ENCODE data around the gene SLAMF1. TPM values are rescaled to one million over a fixed set of nuclear protein-coding genes. Genes with fewer than 3 reads are reported as not detected.

The SLAMF1 gene
- total and polyA plus RNA-seq, 2 of the 13 experiments (the other 11 are each of a cell fraction or from before 2014, with no cell fraction given) = not detected

- TF ChIP-seq ZBTB34 (CRISPR knock-in tag; IDR thresholded peaks at IDR 0.05) = no peak
- no peak for TF ChIP-seq FUBP1 (CRISPR knock-in tag; IDR thresholded peaks at IDR 0.05; ENCODE audit: borderline replicate concordance)
Observed at GRCh38 chr1:160575112-160575664, 71.7 kb downstream of the SLAMF1 start (continued).

- BruUV-seq (replicated peaks) = no TSS peak
- Histone ChIP-seq H3K27me3 (ENCODE audit: control insufficient read depth in 1 of 2, insufficient read depth in 2 of 2, low read length in 2 of 2) (no peaks in the 10 kb centered on the region), H3K36me3 (replicated peaks in 1 of 2; ENCODE audit: control insufficient read depth in 1 of 2, insufficient read depth in 2 of 2, low read length in 2 of 2) (no peaks in the 10 kb centered on the region), H3K79me2 (ENCODE audit: insufficient read depth, low read length) (no peaks in the 10 kb centered on the region), H3K27ac (ENCODE audit: extremely low read length, insufficient read depth, low read length) (no peak overlapping the region), H3K4me1 (ENCODE audit: insufficient read depth, low read length) (no peaks in the 10 kb centered on the region), H3K4me2 (ENCODE audit: low read depth, low read length) (no peak overlapping the region), H4K20me1 (ENCODE audit: insufficient read depth, low read length) (no peaks in the 10 kb centered on the region), H3K9me3 (ENCODE audit: low read length) (no peaks in the 10 kb centered on the region), H3K9ac (ENCODE audit: insufficient read depth, low read depth, low read length) (no peak overlapping the region), H2AFZ (ENCODE audit: low read length) (no peak overlapping the region), H3K4me3 (replicated peaks in 1 of 3; ENCODE audit: insufficient read depth in 1 of 3, low read depth in 2 of 3, low read length in 3 of 3) (no peak overlapping the region)
- WGBS (ENCODE audit: low lambda C conversion rate) = 32% methylated on average over 3 of the region's 3 CpGs
- intact Hi-C loops (cut with micrococcal nuclease; ENCODE audit: unreplicated experiment) = no loop called here
- TF ChIP-seq DNMT1 (CRISPR knock-in tag; IDR thresholded peaks at IDR 0.05) (no peak), MAFK (conservative IDR thresholded peaks at IDR 0.05 in 1 of 2, IDR thresholded peaks at IDR 0.05 in 1 of 2; ENCODE audit: low read length in 2 of 2) (0 out of 4 replicates have a peak, but pooled peaks of 1 of the 2 experiments have one; percentile 11)
- in situ Hi-C loops (cut with HindIII; ENCODE audit: extremely low pct_ligation_motif_present, low pct_unique_long_range_greater_than_20kb) = no loop called here
- DNase-seq (ENCODE audit: low spot score) = no peak
- no peak for FAIRE-seq
- CTCF ChIA-PET (ENCODE audit: low intra/inter-chr PET ratio, low total read pairs) = no interaction called here
- POLR2A ChIA-PET = no interaction called here
- ATAC-seq = no peak
Observed at GRCh38 chr1:160570840-160571239, 76.0 kb downstream of the SLAMF1 start.
